Skeletal muscle tissue (tissue), 4 donors: ENCODE results near the gene FAM181A. TPM values are rescaled to one million over a fixed set of nuclear protein-coding genes. Genes with fewer than 3 reads are reported as not detected.

ENCODE experiments used
- H3K27ac ChIP-seq: one replicate; pipeline ENCODE4 v1.7.0; 2013; ENCODE audit warnings: mild to moderate bottlenecking, low read depth, low read length, inconsistent platforms
- H3K27me3 ChIP-seq, 3 donors: one replicate each; pipeline ENCODE4 v1.7.0; 2013; ENCODE audit warnings: low read length in 3 of 3; ENCODE audit not compliant: control insufficient read depth in 3 of 3, insufficient read depth in 3 of 3
- H3K36me3 ChIP-seq, 3 donors: one replicate each; pipeline ENCODE4 v1.7.0; 2013; ENCODE audit warnings: low read length in 3 of 3; ENCODE audit not compliant: control insufficient read depth in 3 of 3, insufficient read depth in 3 of 3
- H3K4me1 ChIP-seq, 3 donors: one replicate each; pipeline ENCODE4 v1.7.0; 2013; ENCODE audit warnings: low read length in 3 of 3, mild to moderate bottlenecking in 3 of 3; ENCODE audit not compliant: control insufficient read depth in 3 of 3, insufficient read depth in 3 of 3
- H3K4me3 ChIP-seq, 3 donors: one replicate each; pipeline ENCODE4 v1.7.0; 2013; ENCODE audit warnings: low read length in 3 of 3
- H3K9ac ChIP-seq, 3 donors: one replicate each; pipeline ENCODE4 v1.7.0; 2013; ENCODE audit warnings: low read length in 3 of 3, mild to moderate bottlenecking in 3 of 3, moderate library complexity in 2 of 3, low read depth in 1 of 3
- H3K9me3 ChIP-seq, 3 donors: one replicate each; pipeline ENCODE4 v1.7.0; 2013; ENCODE audit warnings: low read length in 3 of 3; ENCODE audit not compliant: control insufficient read depth in 3 of 3
- total RNA-seq: library from RNA; depleted of rRNA; stranded (reverse); fragments of >200 nt; gene quantifications from one replicate; pipeline ENCODE4 v1.2.3, GENCODE V29; 2014
- donor health status: Osteomylitis.

The FAM181A gene
- total RNA-seq, 1 donor from 2014 or later: not detected

DNA sequence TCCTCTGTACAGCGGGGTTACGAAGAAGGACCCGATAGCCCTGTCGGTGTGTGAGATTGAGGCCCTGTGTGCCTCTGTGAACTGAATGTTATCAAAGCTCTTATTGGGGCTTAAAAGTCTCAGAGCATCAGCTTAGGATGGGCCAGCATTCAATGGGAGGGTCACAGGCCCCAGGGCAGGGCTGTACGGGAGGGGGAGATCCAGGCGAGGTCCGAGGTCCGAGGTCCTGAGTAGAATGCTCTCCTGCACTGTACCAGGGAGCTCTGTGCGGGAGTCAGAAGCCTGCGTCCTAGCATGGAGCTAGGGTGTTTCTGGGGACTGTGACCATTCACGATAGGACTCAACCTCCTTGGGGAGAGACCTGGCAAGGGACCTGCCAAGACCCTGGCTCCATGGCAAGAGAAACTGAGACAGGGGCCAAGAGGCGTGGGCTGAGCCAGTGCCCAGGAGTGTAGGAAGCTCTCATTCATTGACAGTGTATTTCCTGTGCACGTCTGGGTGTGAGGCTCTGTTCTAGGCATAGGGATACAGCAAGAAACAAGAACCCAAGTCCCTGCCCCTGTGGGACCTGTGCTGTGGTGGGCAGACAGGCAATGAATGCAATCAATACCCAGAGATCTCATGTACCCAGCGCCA is 12.0 kb upstream of the FAM181A start:
- Histone ChIP-seq H3K4me1 (no peaks in the 10 kb centered on the region), H3K9ac (no peak overlapping the region), H3K27me3 (peaks cover 0 to 3% (median 0%) of the 10 kb centered on the region in 3 donors), H3K9me3 (no peaks in the 10 kb centered on the region), H3K36me3 (peaks cover 0 to 4% (median 0%) of the 10 kb centered on the region in 3 donors), H3K27ac (no peak overlapping the region), H3K4me3 (no peak overlapping the region)

DNA sequence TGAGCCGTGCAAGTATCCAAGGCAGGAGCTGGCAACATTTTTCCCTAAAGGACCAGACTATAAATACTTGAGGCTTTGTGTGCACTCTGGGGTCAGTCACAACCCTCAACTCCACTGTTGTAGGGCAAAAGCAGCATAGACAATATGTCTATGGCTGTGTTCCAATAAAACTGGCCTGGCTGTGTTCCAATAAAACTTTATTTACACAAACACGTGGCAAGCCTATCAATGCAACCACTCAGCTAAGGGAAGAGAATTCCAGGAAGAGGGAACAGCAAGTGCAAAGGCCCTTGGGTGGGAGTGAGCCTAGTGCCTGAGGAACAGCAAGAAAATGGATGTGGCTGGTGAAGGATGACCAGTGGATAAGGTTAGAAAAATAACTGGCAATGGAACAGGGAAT is 11.3 kb upstream of the FAM181A start:
- Histone ChIP-seq H3K4me1 (no peaks in the 10 kb centered on the region), H3K9me3 (no peaks in the 10 kb centered on the region)

GRCh38 chr14:93916498-93916897 is 10.6 kb upstream of the FAM181A start:
- Histone ChIP-seq H3K27ac (no peak overlapping the region), H3K27me3 (peaks cover 0 to 3% (median 0%) of the 10 kb centered on the region in 3 donors), H3K36me3 (peaks cover 0 to 4% (median 0%) of the 10 kb centered on the region in 3 donors), H3K9me3 (no peaks in the 10 kb centered on the region), H3K4me1 (no peaks in the 10 kb centered on the region), H3K9ac (no peak overlapping the region), H3K4me3 (no peak overlapping the region)

More for the DNA sequence above, 11.3 kb upstream of the FAM181A start:
- Histone ChIP-seq H3K27ac (no peak overlapping the region), H3K27me3 (peaks cover 0 to 3% (median 0%) of the 10 kb centered on the region in 3 donors), H3K9ac (no peak overlapping the region), H3K4me3 (no peak overlapping the region), H3K36me3 (peaks cover 0 to 4% (median 0%) of the 10 kb centered on the region in 3 donors)

- no peak overlapping the region for H3K27ac ChIP-seq
- no peaks in the 10 kb centered on the region for H3K9me3 ChIP-seq
- H3K27me3 ChIP-seq: peaks cover 0 to 3% (median 0%) of the 10 kb centered on the region in 3 donors
- H3K4me1 ChIP-seq: no peaks in the 10 kb centered on the region
- H3K36me3 ChIP-seq: peaks cover 0 to 4% (median 0%) of the 10 kb centered on the region in 3 donors
- no peak overlapping the region for H3K9ac ChIP-seq
- H3K4me3 ChIP-seq: no peak overlapping the region
Measured at GRCh38 chr14:93917141-93917540, 10.0 kb upstream of the FAM181A start.

GRCh38 chr14:93921001-93921806 is 5.9 kb upstream of the FAM181A start:
- no peak overlapping the region for H3K9ac ChIP-seq
- peaks cover 0 to 3% (median 0%) of the 10 kb centered on the region in 3 donors for H3K27me3 ChIP-seq
- H3K4me1 ChIP-seq: no peaks in the 10 kb centered on the region
- H3K9me3 ChIP-seq: no peaks in the 10 kb centered on the region
- peaks cover 0 to 4% (median 0%) of the 10 kb centered on the region in 3 donors for H3K36me3 ChIP-seq
- no peak overlapping the region for H3K4me3 ChIP-seq
- no peak overlapping the region for H3K27ac ChIP-seq

GRCh38 chr14:93923626-93924025 is 3.5 kb upstream of the FAM181A start:
- Histone ChIP-seq H3K4me3 (no peak overlapping the region), H3K4me1 (no peaks in the 10 kb centered on the region), H3K36me3 (no peaks in the 10 kb centered on the region), H3K27me3 (peaks cover 0 to 3% (median 0%) of the 10 kb centered on the region in 3 donors), H3K9me3 (no peaks in the 10 kb centered on the region), H3K9ac (no peak overlapping the region), H3K27ac (no peak overlapping the region)

- H3K9me3 ChIP-seq: no peaks in the 10 kb centered on the region
- H3K27ac ChIP-seq: no peak overlapping the region
- H3K36me3 ChIP-seq: peaks cover 0 to 2% (median 0%) of the 10 kb centered on the region in 3 donors
- no peaks in the 10 kb centered on the region for H3K4me1 ChIP-seq
- no peak overlapping the region for H3K4me3 ChIP-seq
- no peak overlapping the region for H3K9ac ChIP-seq
- no peaks in the 10 kb centered on the region for H3K27me3 ChIP-seq
Measured at GRCh38 chr14:93924592-93925355, 2.4 kb upstream of the FAM181A start.

- Histone ChIP-seq H3K27ac (no peak overlapping the region), H3K4me1 (no peaks in the 10 kb centered on the region), H3K9me3 (no peaks in the 10 kb centered on the region), H3K36me3 (peaks cover 0 to 4% (median 0%) of the 10 kb centered on the region in 3 donors), H3K9ac (no peak overlapping the region), H3K4me3 (no peak overlapping the region), H3K27me3 (no peaks in the 10 kb centered on the region)
Measured at GRCh38 chr14:93925374-93925895, 1.7 kb upstream of the FAM181A start.

- H3K9ac ChIP-seq: no peak overlapping the region
- peaks cover 0 to 3% (median 0%) of the 10 kb centered on the region in 3 donors for H3K4me1 ChIP-seq
- no peaks in the 10 kb centered on the region for H3K9me3 ChIP-seq
- H3K27ac ChIP-seq: no peak overlapping the region
- peaks cover 6 to 12% (median 7%) of the 10 kb centered on the region in 3 donors for H3K36me3 ChIP-seq
- no peaks in the 10 kb centered on the region for H3K27me3 ChIP-seq
- no peak overlapping the region for H3K4me3 ChIP-seq
Measured at GRCh38 chr14:93926245-93926872, 785 bp upstream of the FAM181A start.
